Measurements from ENCODE around the gene CSF3. TPM values are rescaled to one million over a fixed set of nuclear protein-coding genes. Genes with fewer than 3 reads are reported as not detected.

The CSF3 gene
- total and polyA plus RNA-seq, 4 donors: 1.7 to 317 (median 5.4) TPM

DNA sequence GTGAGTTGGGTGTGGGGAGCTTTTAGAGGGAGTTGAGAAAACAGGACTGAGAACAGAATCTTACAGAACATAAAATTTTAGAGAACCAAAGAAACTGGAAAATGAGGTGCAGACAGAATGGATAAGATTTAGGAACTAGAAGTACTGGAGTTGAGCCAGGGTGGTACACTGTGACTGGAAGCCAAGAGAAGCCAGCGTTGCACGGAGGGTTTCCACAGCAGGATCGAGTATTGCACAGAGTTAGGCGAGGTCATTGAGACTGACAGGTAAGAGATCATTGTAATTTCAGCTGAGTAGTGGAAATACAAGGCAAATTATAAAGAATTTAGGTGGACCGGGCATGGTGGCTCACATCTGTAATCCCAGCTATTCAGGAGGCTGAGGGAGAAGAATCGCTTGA, 45.9 kb upstream of the CSF3 start:
- ATAC-seq (ENCODE audit: insufficient read depth, low FRiP score): no peak
- TF ChIP-seq, protein P1, sequence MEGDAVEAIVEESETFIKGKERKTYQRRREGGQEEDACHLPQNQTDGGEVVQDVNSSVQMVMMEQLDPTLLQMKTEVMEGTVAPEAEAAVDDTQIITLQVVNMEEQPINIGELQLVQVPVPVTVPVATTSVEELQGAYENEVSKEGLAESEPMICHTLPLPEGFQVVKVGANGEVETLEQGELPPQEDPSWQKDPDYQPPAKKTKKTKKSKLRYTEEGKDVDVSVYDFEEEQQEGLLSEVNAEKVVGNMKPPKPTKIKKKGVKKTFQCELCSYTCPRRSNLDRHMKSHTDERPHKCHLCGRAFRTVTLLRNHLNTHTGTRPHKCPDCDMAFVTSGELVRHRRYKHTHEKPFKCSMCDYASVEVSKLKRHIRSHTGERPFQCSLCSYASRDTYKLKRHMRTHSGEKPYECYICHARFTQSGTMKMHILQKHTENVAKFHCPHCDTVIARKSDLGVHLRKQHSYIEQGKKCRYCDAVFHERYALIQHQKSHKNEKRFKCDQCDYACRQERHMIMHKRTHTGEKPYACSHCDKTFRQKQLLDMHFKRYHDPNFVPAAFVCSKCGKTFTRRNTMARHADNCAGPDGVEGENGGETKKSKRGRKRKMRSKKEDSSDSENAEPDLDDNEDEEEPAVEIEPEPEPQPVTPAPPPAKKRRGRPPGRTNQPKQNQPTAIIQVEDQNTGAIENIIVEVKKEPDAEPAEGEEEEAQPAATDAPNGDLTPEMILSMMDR (IDR thresholded peaks at IDR 0.05; ENCODE audit: control extremely low read depth, extremely low read depth): no peak
- Histone ChIP-seq H3K4me1 (ENCODE audit: control insufficient read depth in 5 of 5, insufficient read depth in 5 of 5, low read length in 5 of 5) (peaks cover 0 to 2% (median 0%) of the 10 kb centered on the region in 5 donors), H3K36me3 (ENCODE audit: control insufficient read depth in 4 of 4, insufficient read depth in 4 of 4, low read length in 4 of 4) (no peaks in the 10 kb centered on the region), H3K9ac (ENCODE audit: insufficient read depth in 1 of 2, low read length in 2 of 2) (no peak overlapping the region), H3K27me3 (ENCODE audit: control insufficient read depth in 3 of 3, insufficient read depth in 3 of 3, low read length in 2 of 3) (peaks cover 0 to 5% (median 2%) of the 10 kb centered on the region in 3 donors), H3K9me3 (ENCODE audit: control insufficient read depth in 4 of 4, insufficient read depth in 3 of 4, low read length in 3 of 4) (no peaks in the 10 kb centered on the region), H3K4me3 (no peak overlapping the region), H3K27ac (ENCODE audit: low read depth in 1 of 2, low read length in 1 of 2) (no peak overlapping the region)
- WGBS, 2 donors: 47 to 74% methylated on average over 6 of the region's 6 CpGs
- no peak for DNase-seq

- H3K9ac ChIP-seq (ENCODE audit: insufficient read depth in 1 of 2, low read length in 2 of 2): no peak overlapping the region
- H3K9me3 ChIP-seq (ENCODE audit: control insufficient read depth in 4 of 4, insufficient read depth in 3 of 4, low read length in 3 of 4): no peaks in the 10 kb centered on the region
- H3K27ac ChIP-seq (ENCODE audit: low read depth in 1 of 2, low read length in 1 of 2): no peak overlapping the region
- TF ChIP-seq, protein P1 (IDR thresholded peaks at IDR 0.05; ENCODE audit: control extremely low read depth, extremely low read depth): no peak
- WGBS, 2 donors: 61 to 71% methylated on average over 7 of the region's 7 CpGs
- H3K4me3 ChIP-seq: no peak overlapping the region
- ATAC-seq (ENCODE audit: insufficient read depth, low FRiP score) (no peak), DNase-seq (no peak)
- H3K4me1 ChIP-seq (ENCODE audit: control insufficient read depth in 5 of 5, insufficient read depth in 5 of 5, low read length in 5 of 5): peaks cover 0 to 2% (median 0%) of the 10 kb centered on the region in 5 donors
- H3K36me3 ChIP-seq (ENCODE audit: control insufficient read depth in 4 of 4, insufficient read depth in 4 of 4, low read length in 4 of 4): no peaks in the 10 kb centered on the region
- H3K27me3 ChIP-seq (ENCODE audit: control insufficient read depth in 3 of 3, insufficient read depth in 3 of 3, low read length in 2 of 3): peaks cover 0 to 5% (median 2%) of the 10 kb centered on the region in 3 donors
Observed at GRCh38 chr17:39970157-39970692, 45.0 kb upstream of the CSF3 start.

DNA sequence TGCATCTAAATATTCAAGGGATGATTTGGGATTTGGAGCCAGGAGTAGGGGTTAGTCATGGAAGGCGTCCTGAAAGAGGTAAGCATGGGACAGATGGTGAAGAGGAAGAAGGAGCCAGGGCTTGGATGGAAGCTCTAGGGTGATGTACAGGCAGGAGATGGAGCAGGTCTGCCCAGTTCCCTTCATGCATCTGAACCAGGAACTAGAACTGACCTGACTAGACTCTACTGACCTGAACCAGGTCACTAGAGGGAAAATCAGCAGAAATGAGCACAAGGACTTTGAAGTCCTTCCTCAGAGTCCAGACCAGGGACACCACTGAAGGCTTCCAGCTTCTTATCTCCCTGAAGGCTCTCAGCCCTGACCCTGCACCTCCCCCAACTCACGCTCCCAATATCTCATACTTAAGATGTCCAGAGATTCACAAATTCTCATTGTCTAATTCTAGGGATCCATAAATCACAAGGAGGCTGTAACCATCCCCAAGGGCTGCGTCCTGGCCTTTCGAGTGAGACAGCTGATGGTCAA, 44.1 kb upstream of the CSF3 start:
- Histone ChIP-seq H3K9me3 (ENCODE audit: control insufficient read depth in 4 of 4, insufficient read depth in 3 of 4, low read length in 3 of 4) (no peaks in the 10 kb centered on the region), H3K27ac (ENCODE audit: low read depth in 1 of 2, low read length in 1 of 2) (no peak overlapping the region), H3K36me3 (ENCODE audit: control insufficient read depth in 4 of 4, insufficient read depth in 4 of 4, low read length in 4 of 4) (no peaks in the 10 kb centered on the region), H3K4me1 (ENCODE audit: control insufficient read depth in 5 of 5, insufficient read depth in 5 of 5, low read length in 5 of 5) (peaks cover 0 to 2% (median 0%) of the 10 kb centered on the region in 5 donors), H3K27me3 (ENCODE audit: control insufficient read depth in 3 of 3, insufficient read depth in 3 of 3, low read length in 2 of 3) (peaks cover 0 to 9% (median 2%) of the 10 kb centered on the region in 3 donors), H3K9ac (ENCODE audit: insufficient read depth in 1 of 2, low read length in 2 of 2) (no peak overlapping the region), H3K4me3 (no peak overlapping the region)
- DNase-seq (no peak), ATAC-seq (ENCODE audit: insufficient read depth, low FRiP score) (no peak)
- WGBS, 2 donors: 90 to 96% methylated on average over 4 of the region's 4 CpGs
- TF ChIP-seq, protein P1 (IDR thresholded peaks at IDR 0.05; ENCODE audit: control extremely low read depth, extremely low read depth): no peak
